ENCODE data around the gene RNU1-3. TPM values are rescaled to one million over a fixed set of nuclear protein-coding genes. Genes with fewer than 3 reads are reported as not detected.
A peak's percentile ranks its signal among the peaks of the same experiment; 100 is the strongest.

The RNU1-3 gene
- total and polyA plus RNA-seq, 2 of the 13 experiments (the other 11 are each of a cell fraction or from before 2014, with no cell fraction given): under 0.01 to 11,018 TPM

GRCh38 chr1:16644482-16645270 lies 22.1 kb downstream of the RNU1-3 start (continued):
- peak; percentile 98 for TF ChIP-seq ZNF547 (CRISPR knock-in tag; IDR thresholded peaks at IDR 0.05)
- peak; percentile 73; the same call in 1 of the 2 replicates for TF ChIP-seq ZNF646 (CRISPR knock-in tag; IDR thresholded peaks at IDR 0.05)
- peak; percentile 90 for TF ChIP-seq PHF8 (CRISPR knock-in tag; IDR thresholded peaks at IDR 0.05)
- TF ChIP-seq SOX13 (IDR thresholded peaks at IDR 0.05): peak; percentile 66; the same call in 1 of the 2 replicates
- peak in 1 of 2 experiments; percentile 86; a peak in 2 of 4 replicates for TF ChIP-seq SOX13 (CRISPR knock-in tag; conservative IDR thresholded peaks at IDR 0.05 in 1 of 2, IDR thresholded peaks at IDR 0.05 in 1 of 2)
- peak; percentile 81 for TF ChIP-seq FOXP4 (CRISPR knock-in tag; IDR thresholded peaks at IDR 0.05)
- TF ChIP-seq REL (CRISPR knock-in tag; conservative IDR thresholded peaks at IDR 0.05): peak; percentile 29; the same call in 1 of the 2 replicates
- TF ChIP-seq GATAD2A (CRISPR knock-in tag; IDR thresholded peaks at IDR 0.05): peak; percentile 90
- peak; percentile 96; the same call in 1 of the 2 replicates for TF ChIP-seq MXD3 (CRISPR knock-in tag; IDR thresholded peaks at IDR 0.05)
- peak; percentile 100 for TF ChIP-seq PHF5A (CRISPR knock-in tag; IDR thresholded peaks at IDR 0.05; ENCODE audit: low read depth, unreplicated experiment)
- peak; percentile 76 for TF ChIP-seq KDM6A (CRISPR knock-in tag; IDR thresholded peaks at IDR 0.05; ENCODE audit: low read depth)
- TF ChIP-seq HNRNPUL1 (IDR thresholded peaks at IDR 0.05; ENCODE audit: low read depth, low read length): peak; percentile 90
- peak; percentile 99; the same call in 1 of the 2 replicates for TF ChIP-seq ZNF138 (CRISPR knock-in tag; IDR thresholded peaks at IDR 0.05; ENCODE audit: low read depth)
- peak; percentile 71 for TF ChIP-seq ZBTB10 (CRISPR knock-in tag; IDR thresholded peaks at IDR 0.05; ENCODE audit: borderline replicate concordance)
- peak; percentile 96 for TF ChIP-seq DBP (CRISPR knock-in tag; IDR thresholded peaks at IDR 0.05; ENCODE audit: not compliant biosample characterization)

All from HepG2 (cell line).